ENCODE data around the gene LRMDA. TPM values are rescaled to one million over a fixed set of nuclear protein-coding genes. Genes with fewer than 3 reads are reported as not detected.

LRMDA gene
- total and polyA plus RNA-seq, 10 of the 15 experiments (the other 5 are each of a cell fraction or from before 2014, with no cell fraction given): 0.07 to 0.54 (median 0.29) TPM; not detected in 4

DNA sequence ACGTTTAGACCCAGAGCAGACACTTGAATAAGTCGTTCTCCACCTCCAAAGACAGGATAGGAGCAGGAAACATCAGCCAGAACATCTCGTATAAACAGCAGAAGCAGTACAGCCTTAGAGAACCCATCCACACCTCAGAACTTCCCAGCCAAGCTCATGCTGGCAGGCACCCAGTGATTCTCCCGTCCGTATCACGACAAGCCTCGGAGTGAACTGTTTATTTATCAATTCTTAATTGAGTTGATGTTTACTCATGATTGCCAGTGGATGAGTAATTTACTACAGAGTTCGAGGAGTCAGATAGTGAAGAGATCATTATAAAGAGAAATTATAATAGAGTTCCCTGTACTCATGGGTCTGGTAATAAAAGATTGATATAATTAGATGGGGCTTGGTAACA, 811.5 kb downstream of the LRMDA start (continued):
- TF ChIP-seq, protein P1, sequence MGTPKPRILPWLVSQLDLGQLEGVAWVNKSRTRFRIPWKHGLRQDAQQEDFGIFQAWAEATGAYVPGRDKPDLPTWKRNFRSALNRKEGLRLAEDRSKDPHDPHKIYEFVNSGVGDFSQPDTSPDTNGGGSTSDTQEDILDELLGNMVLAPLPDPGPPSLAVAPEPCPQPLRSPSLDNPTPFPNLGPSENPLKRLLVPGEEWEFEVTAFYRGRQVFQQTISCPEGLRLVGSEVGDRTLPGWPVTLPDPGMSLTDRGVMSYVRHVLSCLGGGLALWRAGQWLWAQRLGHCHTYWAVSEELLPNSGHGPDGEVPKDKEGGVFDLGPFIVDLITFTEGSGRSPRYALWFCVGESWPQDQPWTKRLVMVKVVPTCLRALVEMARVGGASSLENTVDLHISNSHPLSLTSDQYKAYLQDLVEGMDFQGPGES (IDR thresholded peaks at IDR 0.05): no peak
- TF ChIP-seq, protein P2, sequence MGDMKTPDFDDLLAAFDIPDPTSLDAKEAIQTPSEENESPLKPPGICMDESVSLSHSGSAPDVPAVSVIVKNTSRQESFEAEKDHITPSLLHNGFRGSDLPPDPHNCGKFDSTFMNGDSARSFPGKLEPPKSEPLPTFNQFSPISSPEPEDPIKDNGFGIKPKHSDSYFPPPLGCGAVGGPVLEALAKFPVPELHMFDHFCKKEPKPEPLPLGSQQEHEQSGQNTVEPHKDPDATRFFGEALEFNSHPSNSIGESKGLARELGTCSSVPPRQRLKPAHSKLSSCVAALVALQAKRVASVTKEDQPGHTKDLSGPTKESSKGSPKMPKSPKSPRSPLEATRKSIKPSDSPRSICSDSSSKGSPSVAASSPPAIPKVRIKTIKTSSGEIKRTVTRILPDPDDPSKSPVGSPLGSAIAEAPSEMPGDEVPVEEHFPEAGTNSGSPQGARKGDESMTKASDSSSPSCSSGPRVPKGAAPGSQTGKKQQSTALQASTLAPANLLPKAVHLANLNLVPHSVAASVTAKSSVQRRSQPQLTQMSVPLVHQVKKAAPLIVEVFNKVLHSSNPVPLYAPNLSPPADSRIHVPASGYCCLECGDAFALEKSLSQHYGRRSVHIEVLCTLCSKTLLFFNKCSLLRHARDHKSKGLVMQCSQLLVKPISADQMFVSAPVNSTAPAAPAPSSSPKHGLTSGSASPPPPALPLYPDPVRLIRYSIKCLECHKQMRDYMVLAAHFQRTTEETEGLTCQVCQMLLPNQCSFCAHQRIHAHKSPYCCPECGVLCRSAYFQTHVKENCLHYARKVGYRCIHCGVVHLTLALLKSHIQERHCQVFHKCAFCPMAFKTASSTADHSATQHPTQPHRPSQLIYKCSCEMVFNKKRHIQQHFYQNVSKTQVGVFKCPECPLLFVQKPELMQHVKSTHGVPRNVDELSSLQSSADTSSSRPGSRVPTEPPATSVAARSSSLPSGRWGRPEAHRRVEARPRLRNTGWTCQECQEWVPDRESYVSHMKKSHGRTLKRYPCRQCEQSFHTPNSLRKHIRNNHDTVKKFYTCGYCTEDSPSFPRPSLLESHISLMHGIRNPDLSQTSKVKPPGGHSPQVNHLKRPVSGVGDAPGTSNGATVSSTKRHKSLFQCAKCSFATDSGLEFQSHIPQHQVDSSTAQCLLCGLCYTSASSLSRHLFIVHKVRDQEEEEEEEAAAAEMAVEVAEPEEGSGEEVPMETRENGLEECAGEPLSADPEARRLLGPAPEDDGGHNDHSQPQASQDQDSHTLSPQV (IDR thresholded peaks at IDR 0.05): no peak
- TF ChIP-seq, protein P3, sequence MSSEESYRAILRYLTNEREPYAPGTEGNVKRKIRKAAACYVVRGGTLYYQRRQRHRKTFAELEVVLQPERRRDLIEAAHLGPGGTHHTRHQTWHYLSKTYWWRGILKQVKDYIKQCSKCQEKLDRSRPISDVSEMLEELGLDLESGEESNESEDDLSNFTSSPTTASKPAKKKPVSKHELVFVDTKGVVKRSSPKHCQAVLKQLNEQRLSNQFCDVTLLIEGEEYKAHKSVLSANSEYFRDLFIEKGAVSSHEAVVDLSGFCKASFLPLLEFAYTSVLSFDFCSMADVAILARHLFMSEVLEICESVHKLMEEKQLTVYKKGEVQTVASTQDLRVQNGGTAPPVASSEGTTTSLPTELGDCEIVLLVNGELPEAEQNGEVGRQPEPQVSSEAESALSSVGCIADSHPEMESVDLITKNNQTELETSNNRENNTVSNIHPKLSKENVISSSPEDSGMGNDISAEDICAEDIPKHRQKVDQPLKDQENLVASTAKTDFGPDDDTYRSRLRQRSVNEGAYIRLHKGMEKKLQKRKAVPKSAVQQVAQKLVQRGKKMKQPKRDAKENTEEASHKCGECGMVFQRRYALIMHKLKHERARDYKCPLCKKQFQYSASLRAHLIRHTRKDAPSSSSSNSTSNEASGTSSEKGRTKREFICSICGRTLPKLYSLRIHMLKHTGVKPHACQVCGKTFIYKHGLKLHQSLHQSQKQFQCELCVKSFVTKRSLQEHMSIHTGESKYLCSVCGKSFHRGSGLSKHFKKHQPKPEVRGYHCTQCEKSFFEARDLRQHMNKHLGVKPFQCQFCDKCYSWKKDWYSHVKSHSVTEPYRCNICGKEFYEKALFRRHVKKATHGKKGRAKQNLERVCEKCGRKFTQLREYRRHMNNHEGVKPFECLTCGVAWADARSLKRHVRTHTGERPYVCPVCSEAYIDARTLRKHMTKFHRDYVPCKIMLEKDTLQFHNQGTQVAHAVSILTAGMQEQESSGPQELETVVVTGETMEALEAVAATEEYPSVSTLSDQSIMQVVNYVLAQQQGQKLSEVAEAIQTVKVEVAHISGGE (CRISPR knock-in tag; IDR thresholded peaks at IDR 0.05): no peak
- no peak for TF ChIP-seq SMAD1 (IDR thresholded peaks at IDR 0.05; ENCODE audit: low read depth, partially characterized antibody)
- TF ChIP-seq BACH1 (IDR thresholded peaks at IDR 0.05; ENCODE audit: borderline replicate concordance): no peak
- TF ChIP-seq, protein P4, sequence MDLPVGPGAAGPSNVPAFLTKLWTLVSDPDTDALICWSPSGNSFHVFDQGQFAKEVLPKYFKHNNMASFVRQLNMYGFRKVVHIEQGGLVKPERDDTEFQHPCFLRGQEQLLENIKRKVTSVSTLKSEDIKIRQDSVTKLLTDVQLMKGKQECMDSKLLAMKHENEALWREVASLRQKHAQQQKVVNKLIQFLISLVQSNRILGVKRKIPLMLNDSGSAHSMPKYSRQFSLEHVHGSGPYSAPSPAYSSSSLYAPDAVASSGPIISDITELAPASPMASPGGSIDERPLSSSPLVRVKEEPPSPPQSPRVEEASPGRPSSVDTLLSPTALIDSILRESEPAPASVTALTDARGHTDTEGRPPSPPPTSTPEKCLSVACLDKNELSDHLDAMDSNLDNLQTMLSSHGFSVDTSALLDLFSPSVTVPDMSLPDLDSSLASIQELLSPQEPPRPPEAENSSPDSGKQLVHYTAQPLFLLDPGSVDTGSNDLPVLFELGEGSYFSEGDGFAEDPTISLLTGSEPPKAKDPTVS (IDR thresholded peaks at IDR 0.05; ENCODE audit: low read depth, low read length): no peak
- TF ChIP-seq YY1 (IDR thresholded peaks at IDR 0.05; ENCODE audit: low read depth, low read length): no peak

Data from GM12878 (cell line).